BE2C (cell line): ENCODE results near the gene ARHGAP42.

Experiments
- DNase-seq: peaks from one replicate; pipeline ENCODE4 v3.0.0-alpha.2; 2020
- H3K27me3 ChIP-seq: fragments of 250-450 bp; sonication (Bioruptor Pico); 2 replicates; pipeline ENCODE4 v1.5.1; 2020; ENCODE audit warnings: mild to moderate bottlenecking
- H3K36me3 ChIP-seq: fragments of 250-450 bp; sonication (Bioruptor Pico); 2 replicates; pipeline ENCODE4 v1.5.1; 2020; ENCODE audit warnings: mild to moderate bottlenecking
- H3K4me1 ChIP-seq: fragments of 250-450 bp; sonication (Bioruptor Pico); 2 replicates; pipeline ENCODE4 v1.5.1; 2020
- H3K4me3 ChIP-seq: 2 replicates; pipeline ENCODE4 v1.5.1; 2011; ENCODE audit warnings: low read depth, low read length
- H3K9me3 ChIP-seq: fragments of 250-450 bp; sonication (Bioruptor Pico); 2 replicates; pipeline ENCODE4 v1.5.1; 2020
- TF ChIP-seq, protein P1 (sequence below): IDR thresholded peaks from 2 replicates; pipeline ENCODE4 v1.5.1; 2012; ENCODE audit warnings: mild to moderate bottlenecking, low read depth, low read length

ARHGAP42 gene

GRCh38 chr11:100851584-100852152 lies 164.6 kb downstream of the ARHGAP42 start:
- no peak for DNase-seq
- Histone ChIP-seq H3K9me3 (no peaks in the 10 kb centered on the region), H3K27me3 (no peaks in the 10 kb centered on the region), H3K36me3 (no peaks in the 10 kb centered on the region), H3K4me3 (no peak overlapping the region), H3K4me1 (peaks cover 35% of the 10 kb centered on the region)
- TF ChIP-seq, protein P1, sequence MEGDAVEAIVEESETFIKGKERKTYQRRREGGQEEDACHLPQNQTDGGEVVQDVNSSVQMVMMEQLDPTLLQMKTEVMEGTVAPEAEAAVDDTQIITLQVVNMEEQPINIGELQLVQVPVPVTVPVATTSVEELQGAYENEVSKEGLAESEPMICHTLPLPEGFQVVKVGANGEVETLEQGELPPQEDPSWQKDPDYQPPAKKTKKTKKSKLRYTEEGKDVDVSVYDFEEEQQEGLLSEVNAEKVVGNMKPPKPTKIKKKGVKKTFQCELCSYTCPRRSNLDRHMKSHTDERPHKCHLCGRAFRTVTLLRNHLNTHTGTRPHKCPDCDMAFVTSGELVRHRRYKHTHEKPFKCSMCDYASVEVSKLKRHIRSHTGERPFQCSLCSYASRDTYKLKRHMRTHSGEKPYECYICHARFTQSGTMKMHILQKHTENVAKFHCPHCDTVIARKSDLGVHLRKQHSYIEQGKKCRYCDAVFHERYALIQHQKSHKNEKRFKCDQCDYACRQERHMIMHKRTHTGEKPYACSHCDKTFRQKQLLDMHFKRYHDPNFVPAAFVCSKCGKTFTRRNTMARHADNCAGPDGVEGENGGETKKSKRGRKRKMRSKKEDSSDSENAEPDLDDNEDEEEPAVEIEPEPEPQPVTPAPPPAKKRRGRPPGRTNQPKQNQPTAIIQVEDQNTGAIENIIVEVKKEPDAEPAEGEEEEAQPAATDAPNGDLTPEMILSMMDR = no peak

DNA sequence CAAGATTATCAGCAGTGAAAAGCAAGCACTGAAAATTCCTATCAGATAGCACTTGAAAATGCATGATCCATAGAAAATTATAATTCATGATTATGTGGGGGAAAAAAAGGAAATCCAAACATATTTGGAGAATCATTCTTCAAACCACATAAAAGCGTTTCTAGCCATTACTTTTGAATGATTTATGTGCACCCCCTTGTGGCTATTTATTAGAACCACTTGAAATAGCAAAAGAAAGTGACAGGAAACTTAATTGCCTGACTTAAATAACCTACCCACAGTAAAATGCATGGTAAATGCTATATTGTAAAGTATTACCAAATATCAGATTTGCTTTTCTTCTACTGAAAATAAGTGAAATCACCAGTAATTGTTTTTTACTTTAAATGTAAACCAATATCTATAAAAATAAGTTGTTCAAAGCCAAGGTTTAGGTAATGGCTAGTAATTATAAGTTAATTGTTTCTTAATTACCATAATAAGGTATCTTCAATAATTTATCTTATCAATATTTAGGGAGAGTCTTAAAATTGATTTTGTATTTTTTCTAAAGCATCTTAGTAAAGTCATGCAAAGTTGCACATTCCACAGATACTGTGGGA lies 168.5 kb downstream of the ARHGAP42 start:
- Histone ChIP-seq H3K4me1 (peaks cover 18% of the 10 kb centered on the region), H3K36me3 (no peaks in the 10 kb centered on the region)
- DNase-seq = no peak

GRCh38 chr11:100857236-100858005 lies 170.3 kb downstream of the ARHGAP42 start:
- Histone ChIP-seq H3K4me1 (peaks cover 30% of the 10 kb centered on the region), H3K36me3 (no peaks in the 10 kb centered on the region), H3K4me3 (no peak overlapping the region), H3K9me3 (no peaks in the 10 kb centered on the region), H3K27me3 (no peaks in the 10 kb centered on the region)
- TF ChIP-seq, protein P1 = no peak
- no peak for DNase-seq

More for the DNA sequence above, 168.5 kb downstream of the ARHGAP42 start:
- TF ChIP-seq, protein P1 = peak; percentile 61
- H3K9me3 ChIP-seq = no peaks in the 10 kb centered on the region
- H3K4me3 ChIP-seq = no peak overlapping the region
- H3K27me3 ChIP-seq = no peaks in the 10 kb centered on the region

GRCh38 chr11:100860318-100861155 lies 173.4 kb downstream of the ARHGAP42 start:
- Histone ChIP-seq H3K9me3 (no peaks in the 10 kb centered on the region), H3K4me1 (peaks cover 27% of the 10 kb centered on the region), H3K27me3 (no peaks in the 10 kb centered on the region), H3K36me3 (no peaks in the 10 kb centered on the region), H3K4me3 (no peak overlapping the region)
- DNase-seq = no peak
- TF ChIP-seq, protein P1 = no peak

- TF ChIP-seq, protein P1 = no peak
- H3K27me3 ChIP-seq = no peaks in the 10 kb centered on the region
- peak; percentile 12 for DNase-seq
- no peaks in the 10 kb centered on the region for H3K9me3 ChIP-seq
- peaks cover 27% of the 10 kb centered on the region for H3K4me1 ChIP-seq
- no peaks in the 10 kb centered on the region for H3K36me3 ChIP-seq
- no peak overlapping the region for H3K4me3 ChIP-seq
Measured at GRCh38 chr11:100861212-100861611, 174.1 kb downstream of the ARHGAP42 start.
